Tibial nerve (tissue), 4 donors: ENCODE results near the gene EFHD2. TPM values are rescaled to one million over a fixed set of nuclear protein-coding genes. Genes with fewer than 3 reads are reported as not detected.

Experiments used
- DNase-seq, 2 donors: peaks; one replicate each; pipeline ENCODE4 v3.0.0-alpha.2; 2019; ENCODE audit warnings: low spot score in 2 of 2
- H3K27ac ChIP-seq, 4 donors: fragments of 200-600 bp; sonication (generic) in 3 of 4; one replicate each; pipeline ENCODE4 v1.5.1; 2017 to 2019; ENCODE audit warnings: mild to moderate bottlenecking in 1 of 4
- H3K27me3 ChIP-seq, 2 donors: fragments of 200-600 bp; sonication (generic) in 1 of 2; one replicate each; pipeline versions ENCODE4 v1.5.1 to v1.6.0; 2017 to 2019
- H3K36me3 ChIP-seq, 3 donors: fragments of 200-600 bp; sonication (generic); one replicate each; pipeline ENCODE4 v1.5.1; 2018 to 2019
- H3K4me1 ChIP-seq, 4 donors: fragments of 200-600 bp; sonication (generic) in 3 of 4; one replicate each; pipeline ENCODE4 v1.5.1; 2017 to 2019
- H3K4me3 ChIP-seq, 4 donors: fragments of 200-600 bp; sonication (generic) in 3 of 4; one replicate each; pipeline ENCODE4 v1.5.1; 2017 to 2019; ENCODE audit warnings: mild to moderate bottlenecking in 1 of 4, moderate library complexity in 1 of 4
- H3K9me3 ChIP-seq, 4 donors: fragments of 200-600 bp; sonication (generic) in 3 of 4; one replicate each; pipeline ENCODE4 v1.5.1; 2017 to 2019
- EP300 ChIP-seq, 2 donors: sonication (generic); formaldehyde crosslinking; IDR thresholded peaks; one replicate each; pipeline ENCODE4 v1.6.1; 2017; ENCODE audit warnings: antibody characterized with exemption in 2 of 2, mild to moderate bottlenecking in 1 of 2
- POLR2A ChIP-seq, 2 donors: fragments of 450-650 bp; IDR thresholded peaks; one replicate each; pipeline ENCODE4 v1.6.1; 2017; ENCODE audit warnings: antibody characterized with exemption in 2 of 2, mild to moderate bottlenecking in 2 of 2, moderate library complexity in 2 of 2
- WGBS, 2 donors: methylation state at CpG; one replicate each; pipeline ENCODE4 v1.1.5; 2018; 5-methylcytosine and 5-hydroxymethylcytosine counted together
- total RNA-seq, 4 donors: library from RNA; depleted of rRNA; stranded (reverse); fragments of >200 nt; gene quantifications; one replicate each; pipeline ENCODE4 v1.1.0, GENCODE V29; 2016
- TF ChIP-seq, protein P1 (sequence below), 5 experiments: fragments of 200-600 bp in 3 of 5; fragments of 450-650 bp in 2 of 5; sonication (generic) in 3 of 5; IDR thresholded peaks; one replicate each; pipeline ENCODE4 v1.5.1; 2016 to 2019; ENCODE audit warnings: antibody characterized with exemption in 5 of 5, mild to moderate bottlenecking in 3 of 5, moderate library complexity in 2 of 5

EFHD2 gene
- total RNA-seq, 4 donors from 2014 or later: 17.0 to 61.5 (median 29.6) TPM

GRCh38 chr1:15380601-15381508 lies 28.8 kb upstream of the EFHD2 start:
- Histone ChIP-seq H3K4me1 (peaks cover 0 to 2% (median 0%) of the 10 kb centered on the region in 4 donors), H3K4me3 (no peak overlapping the region), H3K9me3 (no peaks in the 10 kb centered on the region), H3K27me3 (peaks cover 0 to 4% of the 10 kb centered on the region in 2 donors), H3K36me3 (no peaks in the 10 kb centered on the region), H3K27ac (no peak overlapping the region)
- 87 to 90% methylated on average over 22 of the region's 22 CpGs for WGBS, 2 donors
- no peak for DNase-seq
- TF ChIP-seq EP300 (IDR thresholded peaks at IDR 0.05) (no peak), POLR2A (IDR thresholded peaks at IDR 0.05) (no peak)
- TF ChIP-seq, protein P1, sequence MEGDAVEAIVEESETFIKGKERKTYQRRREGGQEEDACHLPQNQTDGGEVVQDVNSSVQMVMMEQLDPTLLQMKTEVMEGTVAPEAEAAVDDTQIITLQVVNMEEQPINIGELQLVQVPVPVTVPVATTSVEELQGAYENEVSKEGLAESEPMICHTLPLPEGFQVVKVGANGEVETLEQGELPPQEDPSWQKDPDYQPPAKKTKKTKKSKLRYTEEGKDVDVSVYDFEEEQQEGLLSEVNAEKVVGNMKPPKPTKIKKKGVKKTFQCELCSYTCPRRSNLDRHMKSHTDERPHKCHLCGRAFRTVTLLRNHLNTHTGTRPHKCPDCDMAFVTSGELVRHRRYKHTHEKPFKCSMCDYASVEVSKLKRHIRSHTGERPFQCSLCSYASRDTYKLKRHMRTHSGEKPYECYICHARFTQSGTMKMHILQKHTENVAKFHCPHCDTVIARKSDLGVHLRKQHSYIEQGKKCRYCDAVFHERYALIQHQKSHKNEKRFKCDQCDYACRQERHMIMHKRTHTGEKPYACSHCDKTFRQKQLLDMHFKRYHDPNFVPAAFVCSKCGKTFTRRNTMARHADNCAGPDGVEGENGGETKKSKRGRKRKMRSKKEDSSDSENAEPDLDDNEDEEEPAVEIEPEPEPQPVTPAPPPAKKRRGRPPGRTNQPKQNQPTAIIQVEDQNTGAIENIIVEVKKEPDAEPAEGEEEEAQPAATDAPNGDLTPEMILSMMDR (IDR thresholded peaks at IDR 0.05): no peak

- no peaks in the 10 kb centered on the region for H3K9me3 ChIP-seq
- no peak for TF ChIP-seq EP300 (IDR thresholded peaks at IDR 0.05)
- TF ChIP-seq, protein P1 (IDR thresholded peaks at IDR 0.05): no peak
- TF ChIP-seq POLR2A (IDR thresholded peaks at IDR 0.05): no peak
- H3K4me1 ChIP-seq: peaks cover 0 to 11% (median 3%) of the 10 kb centered on the region in 4 donors
- no peak overlapping the region for H3K27ac ChIP-seq
- no peak for DNase-seq
- no peak overlapping the region for H3K4me3 ChIP-seq
- no peaks in the 10 kb centered on the region for H3K36me3 ChIP-seq
- WGBS, 2 donors: 91 to 92% methylated on average over 12 of the region's 12 CpGs
- H3K27me3 ChIP-seq: peaks cover 0 to 4% of the 10 kb centered on the region in 2 donors
Observed at GRCh38 chr1:15381805-15382204, 27.9 kb upstream of the EFHD2 start.

DNA sequence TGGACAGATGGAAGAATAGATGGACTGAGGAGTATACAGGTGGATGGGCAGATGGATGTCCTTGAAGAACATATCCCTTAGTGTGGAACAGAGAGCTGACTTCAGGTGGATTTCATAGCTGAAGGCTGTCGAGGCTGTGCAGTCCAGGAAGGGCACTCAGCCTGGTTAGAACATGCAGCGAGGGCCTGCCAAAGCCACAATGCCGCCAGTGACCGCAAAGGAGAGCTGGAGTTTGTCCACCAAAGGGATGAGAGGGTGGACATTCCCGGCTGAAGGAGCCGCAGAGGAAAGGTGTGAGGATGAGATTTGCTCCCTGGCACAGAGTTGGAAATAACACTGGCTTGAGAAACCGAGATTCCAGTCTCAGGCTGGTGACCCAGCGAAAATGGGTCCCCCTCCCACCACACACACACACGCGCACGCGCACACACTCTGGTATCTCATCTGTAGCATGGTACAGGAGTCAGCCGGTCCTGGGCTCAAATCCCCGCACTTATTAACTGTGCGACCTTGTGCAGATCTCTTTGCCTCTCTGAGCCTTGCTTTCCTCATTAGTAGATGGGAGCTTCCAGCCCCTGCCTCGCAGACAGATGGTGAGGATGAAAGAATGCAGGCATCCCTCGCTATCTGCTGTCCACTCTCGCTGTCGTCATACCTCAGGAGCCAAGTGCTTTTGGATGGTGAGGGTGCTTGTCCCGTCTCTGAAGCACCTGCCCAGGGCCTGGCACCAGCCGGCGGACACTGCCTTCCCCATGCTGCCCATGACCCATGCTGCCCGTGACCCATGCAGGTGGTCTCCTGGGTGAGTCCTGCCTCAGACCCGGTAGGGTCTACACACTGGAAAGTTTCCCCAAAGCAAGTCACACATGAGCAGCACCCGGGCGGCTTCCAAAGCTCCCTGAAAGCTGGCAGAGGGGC lies 26.8 kb upstream of the EFHD2 start:
- TF ChIP-seq, protein P1 (IDR thresholded peaks at IDR 0.05): no peak
- TF ChIP-seq EP300 (IDR thresholded peaks at IDR 0.05) (no peak), POLR2A (IDR thresholded peaks at IDR 0.05) (no peak)
- DNase-seq: no peak
- H3K27me3 ChIP-seq: peaks cover 0 to 4% of the 10 kb centered on the region in 2 donors
- H3K4me1 ChIP-seq: peaks cover 0 to 12% (median 3%) of the 10 kb centered on the region in 4 donors
- 92% methylated on average over 26 of the region's 26 CpGs for WGBS, 2 donors
- no peak overlapping the region for H3K4me3 ChIP-seq
- no peaks in the 10 kb centered on the region for H3K36me3 ChIP-seq
- no peaks in the 10 kb centered on the region for H3K9me3 ChIP-seq
- no peak overlapping the region for H3K27ac ChIP-seq

DNA sequence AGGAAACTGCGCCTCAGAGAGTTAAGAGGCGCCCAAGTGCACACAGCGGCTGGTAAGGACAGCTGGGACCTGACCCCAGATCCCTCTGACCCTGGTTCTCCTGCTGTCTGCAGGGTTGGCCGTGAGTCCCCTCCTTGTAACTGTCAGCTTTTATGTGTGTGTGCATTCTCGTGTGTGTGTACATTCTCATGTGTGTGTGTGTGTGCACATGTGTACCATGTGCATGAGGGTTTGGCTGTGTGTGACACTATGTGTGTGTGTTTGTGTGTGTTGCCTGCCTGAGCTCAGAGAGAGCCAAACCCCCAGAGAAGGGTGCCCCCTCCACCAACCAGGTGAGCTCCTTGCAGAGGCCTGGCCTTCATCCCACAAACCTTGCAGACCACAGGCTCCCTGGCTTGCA lies 25.9 kb upstream of the EFHD2 start:
- no peaks in the 10 kb centered on the region for H3K9me3 ChIP-seq
- TF ChIP-seq EP300 (IDR thresholded peaks at IDR 0.05) (no peak), POLR2A (IDR thresholded peaks at IDR 0.05) (no peak)
- TF ChIP-seq, protein P1 (IDR thresholded peaks at IDR 0.05): no peak
- no peak overlapping the region for H3K4me3 ChIP-seq
- H3K27ac ChIP-seq: no peak overlapping the region
- WGBS, 2 donors: 91 to 92% methylated on average over 5 of the region's 5 CpGs
- peaks cover 0 to 12% (median 3%) of the 10 kb centered on the region in 4 donors for H3K4me1 ChIP-seq
- no peak for DNase-seq
- H3K36me3 ChIP-seq: no peaks in the 10 kb centered on the region
- peaks cover 0 to 4% of the 10 kb centered on the region in 2 donors for H3K27me3 ChIP-seq
